DOHH2 (cell line): Measurements from ENCODE around the gene ATXN3L.

ENCODE experiments used
- CTCF ChIP-seq: fragments of 200-600 bp; sonication (generic); IDR thresholded peaks from one replicate; pipeline ENCODE4 v1.5.1; 2014; ENCODE audit warnings: antibody characterized with exemption, mild to moderate bottlenecking, low read depth, low read length; ENCODE audit not compliant: poor library complexity, severe bottlenecking
- EZH2phosphoT487 ChIP-seq: fragments of 200-600 bp; sonication (generic); IDR thresholded peaks from 2 replicates; pipeline ENCODE4 v1.6.1; 2017; ENCODE audit warnings: borderline replicate concordance, mild to moderate bottlenecking, antibody characterized with exemption, low read length, moderate library complexity, mixed read lengths

DNA sequence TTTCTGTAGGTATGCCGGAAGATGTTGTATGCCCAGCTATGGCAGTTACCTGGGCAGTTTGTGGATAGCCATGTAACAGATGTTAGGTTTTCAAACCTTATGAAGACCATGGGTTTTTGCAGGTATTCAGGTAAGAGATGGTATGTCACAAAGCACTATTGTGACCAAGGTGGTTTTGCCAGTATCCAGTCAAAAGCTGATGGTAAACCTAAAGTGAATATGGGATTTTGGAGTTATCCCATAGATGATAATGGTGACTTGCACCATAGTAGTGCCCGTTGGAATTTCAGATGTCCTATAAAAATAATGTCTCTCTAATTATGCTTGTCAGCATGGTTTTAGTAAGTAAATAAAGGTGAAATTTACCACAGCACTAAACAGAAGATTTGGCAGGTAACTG lies at the start of gene ATXN3L:
- TF ChIP-seq CTCF = no peak
- TF ChIP-seq EZH2phosphoT487 = no peak
